ENCODE measurements around the gene USP33.
"Not testable (repeated sequence)": the region's sequence is repeated elsewhere in the genome, so short reads cannot be mapped to it uniquely, and the experiment has no call there.

The USP33 gene

DNA sequence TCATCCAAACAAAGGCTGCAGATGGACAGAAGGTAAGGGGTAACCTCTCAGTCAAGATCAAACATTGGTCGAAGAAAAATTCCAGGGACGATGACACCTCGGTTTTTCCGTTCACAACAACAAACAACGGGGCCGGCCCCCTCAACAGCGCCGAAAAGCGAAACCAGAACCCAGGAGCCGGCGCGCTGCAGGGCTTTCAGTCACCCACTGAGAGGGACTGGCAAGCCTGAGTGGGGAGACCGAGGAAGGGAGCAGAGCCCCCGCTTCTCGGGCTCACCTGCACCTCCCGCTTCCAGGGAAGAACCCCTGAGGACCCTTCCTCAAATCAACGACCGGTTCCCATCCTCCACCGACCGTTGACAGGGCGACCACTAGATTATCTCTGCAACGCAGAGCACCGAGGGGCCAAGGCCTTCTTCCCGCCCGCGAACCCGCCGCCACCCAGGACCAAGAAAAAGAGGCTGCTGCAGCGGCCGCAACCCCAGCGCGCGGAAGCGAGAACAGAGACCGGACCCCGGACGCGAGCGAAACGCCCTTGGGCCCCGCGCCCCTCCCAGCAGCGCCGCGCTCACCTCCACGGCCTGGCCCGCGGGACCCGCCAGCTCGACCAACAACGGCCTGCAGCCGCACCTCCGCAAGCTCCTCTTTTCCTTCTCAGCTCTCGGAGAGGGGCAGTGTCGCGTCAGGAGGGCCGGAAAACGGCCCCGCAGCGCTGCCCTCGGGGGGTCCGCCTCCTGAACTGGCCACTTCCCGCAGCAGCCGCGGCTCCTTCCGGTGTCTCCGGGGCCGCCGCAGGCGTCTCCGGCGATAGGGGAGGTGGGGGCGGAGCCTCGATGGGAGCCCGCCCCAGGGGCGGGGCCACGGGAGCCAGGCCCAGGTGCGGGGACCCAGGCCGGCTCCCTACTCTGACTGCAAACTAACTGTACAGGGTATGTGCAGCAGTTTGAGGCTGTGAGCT lies at the start of gene USP33:
Gene USP33 (minus strand): TSS at position 782 of the 958 bp plus-strand sequence. CDS start 18,155 bp downstream, outside the sequence.
- peak; percentile 76 for DNase-seq (ENCODE audit: low read depth)

DNA sequence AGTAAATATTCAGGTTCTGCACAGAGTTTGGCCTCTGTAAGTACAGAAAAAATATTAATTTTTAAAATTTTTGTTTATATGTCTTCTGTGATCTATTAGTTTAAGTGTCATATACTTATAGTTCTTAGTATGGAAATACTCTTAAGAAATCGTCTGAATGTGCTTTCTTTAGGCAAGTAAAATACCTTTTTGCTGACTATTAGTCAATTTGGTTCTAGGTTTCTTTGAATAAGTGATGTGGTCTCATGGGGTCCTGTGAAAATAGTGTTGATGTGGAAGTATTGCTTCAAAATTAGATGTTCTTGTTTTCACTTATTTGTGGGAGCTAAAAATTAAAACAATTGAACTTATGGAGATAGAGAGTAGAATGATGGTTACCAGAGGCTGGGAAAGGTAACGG lies 43.7 kb upstream of the USP33 start:
- no peak for DNase-seq (ENCODE audit: low read depth)

DNA sequence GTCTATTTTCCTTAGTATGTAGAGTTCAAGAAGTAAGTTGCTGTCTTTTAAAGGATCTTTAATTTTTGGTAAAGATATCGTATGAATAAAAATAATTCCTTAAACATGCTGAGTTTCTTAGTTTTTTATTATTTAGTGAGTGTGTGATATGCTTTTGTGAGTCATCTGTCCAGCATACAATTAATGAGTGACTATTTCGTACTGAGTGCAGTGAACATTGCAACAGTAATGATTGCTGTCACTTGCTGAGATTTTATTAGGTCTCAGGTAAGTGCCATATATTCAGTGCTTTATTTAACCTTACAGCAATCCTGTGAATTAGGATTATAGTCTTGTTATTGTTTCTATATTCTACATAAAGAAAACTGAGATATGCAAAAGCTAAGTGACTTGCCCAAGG lies 42.4 kb upstream of the USP33 start:
- DNase-seq (ENCODE audit: low read depth): no peak

DNA sequence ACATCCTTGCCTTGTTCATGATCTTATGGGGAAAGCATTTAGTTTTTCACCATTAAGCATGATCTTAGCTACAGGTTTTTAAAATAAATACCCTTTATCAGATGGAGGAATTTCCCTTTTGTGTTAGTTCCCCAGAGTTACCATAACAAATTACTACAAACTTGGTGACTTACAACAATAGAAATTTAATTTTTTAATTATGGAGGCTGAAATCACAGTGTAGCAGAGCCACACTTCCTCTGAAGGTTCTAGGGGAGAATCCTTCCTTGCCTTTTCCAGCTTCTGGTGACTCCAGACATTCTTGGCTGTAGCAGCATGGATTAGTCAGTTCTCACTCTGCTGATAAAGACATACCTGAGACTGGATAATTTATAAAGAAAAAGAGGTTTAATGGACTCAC lies 38.3 kb upstream of the USP33 start:
- DNase-seq (ENCODE audit: low read depth): no peak

DNA sequence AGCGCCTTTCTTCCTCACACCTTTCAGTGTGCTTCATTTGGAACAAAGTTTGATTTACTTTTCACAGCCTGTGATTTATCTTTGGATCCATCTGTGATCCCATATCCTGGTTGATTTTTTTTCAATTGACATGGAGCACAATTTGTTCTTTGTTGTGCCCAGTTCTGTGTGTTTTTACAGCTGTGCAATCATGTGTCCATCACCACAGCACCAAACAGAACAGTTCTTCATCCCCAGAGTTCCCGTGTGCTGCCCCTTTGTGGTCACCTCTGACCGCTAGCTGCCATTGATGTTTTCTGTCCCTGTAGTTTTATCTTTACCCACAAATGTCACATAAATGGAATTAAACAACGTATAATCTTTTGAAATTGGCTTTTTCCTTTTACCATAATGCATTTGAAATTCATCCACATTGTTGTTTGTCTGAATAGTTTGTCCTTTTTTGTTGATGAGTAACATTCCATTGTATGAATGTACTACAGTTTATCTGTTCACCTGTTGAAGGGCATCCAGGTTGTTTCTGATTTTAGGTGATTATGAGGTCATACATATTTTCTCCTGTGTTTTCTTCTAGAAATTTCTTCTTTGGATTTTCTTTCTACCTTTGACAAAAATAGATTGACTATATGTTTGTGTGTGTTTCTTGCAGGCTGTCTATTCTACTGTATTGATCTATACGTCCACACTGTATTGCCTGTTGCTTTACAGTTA lies 37.2 kb upstream of the USP33 start:
- DNase-seq (ENCODE audit: low read depth): no peak

DNA sequence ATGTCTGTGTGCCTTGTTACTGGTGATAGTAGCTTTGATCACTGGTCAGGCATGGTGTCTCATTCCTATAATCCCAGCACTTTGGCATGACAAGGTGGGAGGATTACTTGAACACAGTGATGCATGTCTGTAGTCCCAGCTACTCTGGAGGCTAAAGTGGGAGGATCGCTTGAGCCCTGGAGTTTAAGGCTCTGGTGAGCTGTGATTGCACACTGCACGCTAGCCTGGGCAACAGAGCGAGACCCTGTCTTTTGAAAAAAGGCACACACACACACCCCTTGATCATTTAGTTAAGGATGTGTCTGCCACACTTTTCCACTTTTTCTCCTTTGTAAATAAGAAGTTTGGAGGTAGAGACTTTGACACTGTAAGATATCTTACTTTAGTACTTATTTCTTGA lies 34.9 kb upstream of the USP33 start:
- DNase-seq (ENCODE audit: low read depth): no peak

DNA sequence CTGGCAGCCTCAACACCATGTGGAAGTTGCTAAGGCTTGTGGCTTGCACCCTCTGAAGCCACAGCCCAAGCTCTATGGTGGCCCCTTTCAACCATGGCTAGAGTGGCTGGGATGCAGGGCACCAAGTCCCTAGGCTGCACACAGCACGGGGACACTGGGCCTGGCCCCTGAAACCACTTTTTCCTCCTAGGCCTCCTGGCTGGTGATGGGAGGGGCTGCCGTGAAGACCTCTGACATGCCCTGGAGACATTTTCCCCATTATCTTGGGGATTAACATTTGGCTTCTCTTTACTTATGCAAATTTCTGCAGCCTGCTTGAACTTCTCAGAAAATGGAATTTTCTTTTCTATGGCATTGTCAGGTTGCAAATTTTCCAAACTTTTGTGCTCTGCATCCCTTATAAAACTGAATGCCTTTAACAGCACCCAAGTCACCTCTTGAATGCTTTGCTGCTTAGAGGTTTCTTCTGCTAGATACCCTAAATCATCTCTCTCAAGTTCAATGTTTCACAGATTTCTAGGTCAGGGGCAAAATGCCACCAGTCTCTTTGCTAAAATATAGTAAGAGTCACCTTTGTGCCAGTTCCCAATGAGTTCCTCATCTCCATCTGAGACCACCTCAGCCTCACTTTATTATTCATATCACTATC lies 26.6 kb upstream of the USP33 start:
- not testable (repeated sequence) for DNase-seq (ENCODE audit: low read depth)

DNA sequence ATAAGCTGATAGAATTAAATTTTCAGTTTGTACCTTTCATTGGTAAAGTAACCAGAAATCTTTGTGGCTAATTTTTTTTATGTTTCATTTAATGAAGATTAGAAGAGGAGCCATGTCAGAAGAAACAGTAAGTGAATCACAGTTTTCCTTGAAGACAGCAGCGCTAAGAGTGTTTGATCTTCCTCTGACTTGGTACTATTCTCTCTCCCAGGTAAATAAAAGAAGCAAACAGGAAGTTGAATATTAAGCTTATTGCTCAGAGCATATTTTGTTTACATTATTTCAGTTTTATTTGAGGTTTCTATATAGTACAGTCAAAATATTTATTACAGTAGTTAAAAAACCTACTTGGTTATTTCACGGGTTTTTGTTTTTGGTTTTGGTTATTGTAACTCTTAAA lies 23.5 kb upstream of the USP33 start:
- DNase-seq (ENCODE audit: low read depth): no peak

DNA sequence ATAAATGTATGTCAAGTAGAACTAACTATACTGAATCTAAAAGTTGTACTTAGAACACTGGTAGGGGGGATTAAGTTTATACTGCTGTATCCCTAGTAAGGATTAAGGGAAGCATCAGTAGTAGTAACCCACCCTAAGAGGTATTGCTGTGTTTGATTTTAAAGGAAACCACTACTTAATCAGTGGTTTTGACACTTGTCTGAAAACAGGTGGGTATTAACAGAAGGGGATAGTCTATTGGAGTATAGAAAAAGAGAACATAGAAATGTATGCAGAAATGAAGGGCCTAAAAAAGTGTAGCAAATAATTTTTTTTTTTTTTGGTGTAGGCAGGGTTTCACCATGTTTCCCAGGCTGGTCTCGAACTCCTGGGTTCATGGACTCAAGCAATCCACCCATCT lies 22.0 kb upstream of the USP33 start:
- no peak for DNase-seq (ENCODE audit: low read depth)

DNA sequence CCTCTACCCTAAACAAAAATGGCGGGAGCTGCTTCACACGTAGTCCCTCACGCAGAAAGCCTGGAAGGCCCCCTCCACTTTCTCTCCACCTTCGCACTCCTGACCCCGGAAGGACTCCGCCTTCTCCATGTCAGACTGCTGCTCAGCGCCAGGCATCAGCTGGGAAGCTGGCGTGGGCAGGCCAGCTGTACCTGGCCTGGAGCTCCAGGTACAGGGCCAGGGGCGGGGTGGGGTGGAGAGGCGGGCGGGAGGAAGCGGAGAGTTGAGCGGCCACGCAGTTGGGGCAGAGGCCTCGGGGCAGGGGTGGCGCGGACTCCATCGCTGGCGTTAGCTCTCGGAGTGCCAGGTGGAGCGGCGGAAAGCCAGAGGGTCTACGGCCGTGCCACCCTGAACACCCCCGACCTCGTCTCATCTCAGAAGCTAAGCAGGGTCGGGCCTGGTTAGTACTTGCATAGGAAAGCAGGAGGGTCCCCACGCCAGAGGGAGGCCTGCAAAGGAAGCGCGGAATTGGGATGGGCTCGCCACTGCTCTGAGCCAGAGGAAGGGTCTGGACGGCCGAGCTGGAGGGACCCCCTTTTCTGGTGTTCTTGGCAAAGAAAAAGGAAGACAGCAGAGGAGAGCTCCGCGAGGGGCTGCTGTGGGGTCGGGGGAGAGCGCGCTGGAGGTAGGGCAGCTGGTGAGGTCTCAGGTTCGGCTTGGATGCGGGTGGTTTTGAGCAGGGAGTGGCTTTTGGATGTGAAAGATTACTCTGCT lies 20.1 kb upstream of the USP33 start, which contains the start of gene MIGA1:
Gene MIGA1 (plus strand): TSS at position 121 of the 753 bp plus-strand sequence. CDS start 3,604 bp downstream, outside the sequence.
- peak; percentile 80 for DNase-seq (ENCODE audit: low read depth)

DNA sequence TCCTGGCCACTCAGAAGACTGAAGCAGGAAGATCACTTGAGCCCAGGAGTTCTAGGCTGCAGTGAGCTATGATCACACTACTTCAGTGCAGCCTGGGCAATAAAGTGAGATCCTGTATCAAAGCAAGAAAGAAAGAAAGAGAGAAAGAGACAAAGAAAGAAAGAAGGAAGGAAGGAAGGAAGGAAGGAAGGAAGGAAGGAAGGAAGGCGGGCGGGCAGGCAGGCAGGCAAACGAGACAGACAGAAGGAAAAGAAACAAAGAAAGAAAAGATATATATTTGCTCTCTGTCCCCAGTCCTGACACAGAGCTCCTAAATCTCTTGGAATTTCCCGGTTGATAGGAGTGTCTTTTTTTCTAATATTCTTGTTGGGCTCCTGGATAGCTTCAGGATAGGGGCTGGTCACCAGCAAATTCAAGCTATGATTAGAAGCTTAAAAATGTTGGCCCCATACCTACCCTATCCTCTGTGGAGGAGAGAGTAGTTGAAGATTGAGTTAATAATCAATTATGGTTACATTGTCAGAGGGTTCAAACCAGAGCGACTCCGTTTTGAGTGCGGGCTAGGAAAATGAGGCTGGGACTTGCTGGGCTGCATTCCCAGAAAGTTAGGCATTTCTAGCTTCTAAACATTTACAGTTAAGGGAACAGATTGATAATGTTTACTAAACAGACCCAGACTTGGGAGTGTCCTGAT lies 16.5 kb upstream of the USP33 start:
- no peak for DNase-seq (ENCODE audit: low read depth)

DNA sequence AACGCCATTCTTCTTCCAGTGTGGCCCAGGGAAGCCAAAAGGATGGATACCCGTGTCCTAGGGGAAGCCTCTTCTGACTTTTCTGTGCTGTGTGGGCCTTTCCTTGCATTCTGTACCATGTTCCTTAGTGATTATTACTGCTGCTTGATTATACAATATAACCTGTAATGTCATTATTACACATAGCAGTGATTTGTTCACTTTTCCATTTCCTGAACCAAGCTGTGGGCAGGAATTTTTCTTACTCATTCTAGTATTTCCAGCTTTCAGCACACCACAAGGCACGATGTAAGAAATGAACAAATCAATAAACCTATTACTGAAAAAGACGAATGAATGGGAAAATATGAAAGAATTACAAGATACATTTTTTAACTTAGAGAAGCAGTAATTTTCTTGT lies 8.4 kb upstream of the USP33 start:
- DNase-seq (ENCODE audit: low read depth): no peak

DNA sequence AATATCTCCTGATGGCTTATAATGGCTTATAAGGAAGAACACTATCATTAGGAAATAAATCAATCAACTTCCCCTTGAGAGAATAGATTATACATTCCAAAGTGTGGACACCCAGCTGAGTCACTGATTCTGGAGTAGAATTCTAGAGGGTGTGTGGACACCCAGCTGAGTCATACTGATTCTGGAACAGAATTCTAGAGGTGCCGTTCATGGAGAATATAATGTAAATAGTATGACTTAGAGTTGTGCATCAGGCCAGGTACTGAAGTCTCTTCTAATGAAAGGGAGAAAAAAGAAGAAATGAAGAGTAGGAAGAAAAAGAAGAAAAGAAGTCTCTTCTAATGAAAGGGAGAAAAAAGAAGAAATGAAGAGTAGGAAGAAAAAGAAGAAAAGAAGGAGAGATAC lies 2.4 kb upstream of the USP33 start:
- no peak for DNase-seq (ENCODE audit: low read depth)

DNA sequence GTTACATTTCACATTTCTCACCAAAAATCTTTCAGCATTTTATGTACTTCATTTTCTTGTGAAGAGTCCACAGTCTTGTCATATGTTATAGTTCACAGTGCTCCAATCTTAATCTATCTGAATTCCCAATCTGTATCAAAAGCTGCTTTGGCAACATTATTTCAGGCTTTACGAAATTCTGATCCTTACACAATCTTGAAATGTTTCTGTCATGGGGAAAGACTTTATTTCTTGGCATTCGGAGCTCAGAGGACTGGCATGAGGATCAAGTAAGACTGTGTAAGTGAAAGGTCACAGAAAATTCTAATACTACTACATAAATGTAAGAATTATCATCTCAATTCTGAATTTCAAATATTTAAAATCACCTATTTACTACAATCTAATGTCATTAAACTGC lies 2.0 kb downstream of the USP33 start:
- DNase-seq (ENCODE audit: low read depth): no peak

DNA sequence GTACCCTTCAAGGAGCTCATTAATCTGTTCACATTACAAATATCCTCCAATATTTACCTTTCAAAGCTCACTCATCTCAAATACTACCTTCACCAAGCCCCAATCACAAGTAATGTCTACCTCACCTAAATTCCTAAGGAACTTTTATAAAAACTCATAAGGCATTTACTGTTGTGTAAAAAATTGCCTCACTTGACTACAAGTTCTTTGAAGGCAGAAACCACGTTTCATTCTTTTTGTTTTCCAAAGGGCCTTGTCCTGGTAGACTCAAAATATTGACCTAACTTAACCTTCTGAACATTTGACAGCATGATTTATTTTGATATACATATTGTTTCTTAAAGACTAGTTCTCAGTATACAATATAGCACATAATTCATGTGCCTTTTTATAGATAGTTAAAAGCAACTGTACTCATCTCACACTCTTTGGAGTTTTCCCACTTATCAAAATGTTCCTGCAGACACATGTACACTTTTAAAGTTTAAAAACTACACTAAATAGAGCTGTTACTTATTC lies 2.5 kb downstream of the USP33 start:
- DNase-seq (ENCODE audit: low read depth): no peak

DNA sequence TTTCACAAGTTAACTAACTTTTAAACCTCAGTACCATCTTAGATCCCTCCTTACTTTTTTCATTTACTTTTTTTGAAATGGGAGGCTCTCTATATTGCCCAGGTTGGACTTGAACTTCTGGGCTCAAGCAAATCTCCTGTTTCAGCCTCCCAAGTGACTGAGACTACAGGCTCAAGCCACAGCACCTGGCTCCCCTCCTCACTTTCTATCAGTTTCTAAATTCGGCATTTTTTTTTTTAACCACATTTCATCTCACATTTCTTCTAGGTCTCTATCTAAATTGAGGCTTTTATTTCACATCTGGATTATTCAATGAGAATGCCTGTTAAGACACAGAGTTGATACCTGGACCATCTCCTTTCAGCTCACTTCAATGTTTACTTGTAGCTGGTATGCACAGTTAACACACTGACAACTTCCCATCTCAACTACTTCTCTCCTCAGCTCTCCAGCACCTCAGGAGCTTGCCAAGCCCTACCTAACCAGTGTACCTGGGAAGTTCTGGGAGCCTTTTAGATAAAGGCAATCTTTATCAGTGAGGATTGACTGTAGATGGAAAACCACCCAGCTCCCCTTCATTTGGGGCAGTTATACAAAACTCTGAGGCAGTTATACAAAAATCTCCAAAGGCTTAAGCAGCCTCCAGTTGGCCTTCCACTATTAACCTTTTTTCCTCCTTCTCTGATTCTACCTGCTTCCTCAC lies 3.4 kb downstream of the USP33 start:
- DNase-seq (ENCODE audit: low read depth): no peak

DNA sequence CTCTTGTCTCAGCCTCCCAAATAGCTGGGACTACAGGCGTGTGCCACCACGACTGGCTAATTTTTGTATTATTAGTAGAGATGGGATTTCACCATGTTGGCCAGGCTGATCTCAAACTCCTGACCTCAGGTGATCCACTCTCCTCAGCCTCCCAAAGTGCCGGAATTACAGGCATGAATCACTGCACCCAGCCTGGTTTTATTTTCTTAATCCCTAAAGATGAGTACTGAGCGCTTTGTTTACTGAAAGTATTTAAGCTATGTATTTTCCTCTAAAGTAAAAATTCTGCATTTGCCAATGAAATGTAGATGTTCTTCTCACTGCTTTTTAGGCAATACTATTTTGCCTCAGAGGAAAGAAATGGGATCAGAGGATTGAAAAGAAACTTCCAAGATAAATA lies 10.2 kb downstream of the USP33 start:
- DNase-seq (ENCODE audit: low read depth): not testable (repeated sequence)

DNA sequence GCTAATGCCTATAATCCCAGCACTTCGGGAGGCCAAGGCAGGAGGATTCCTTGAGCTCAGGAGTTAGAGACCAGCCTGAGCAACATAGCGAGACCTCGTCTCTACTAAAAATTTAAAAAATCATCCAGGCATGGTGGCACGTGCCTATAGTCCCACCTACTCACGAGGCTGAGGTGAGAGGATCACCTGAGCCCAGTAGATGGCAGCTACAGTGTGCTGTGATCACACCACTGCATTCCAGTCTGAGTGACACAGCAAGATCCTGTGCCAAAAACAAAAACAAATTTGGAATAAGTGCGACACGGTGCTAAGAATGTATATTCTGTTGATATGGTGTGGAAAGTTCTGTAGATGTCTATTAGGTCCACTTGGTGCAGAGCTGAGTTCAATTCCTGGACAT lies 15.1 kb downstream of the USP33 start:
- DNase-seq (ENCODE audit: low read depth): no peak

DNA sequence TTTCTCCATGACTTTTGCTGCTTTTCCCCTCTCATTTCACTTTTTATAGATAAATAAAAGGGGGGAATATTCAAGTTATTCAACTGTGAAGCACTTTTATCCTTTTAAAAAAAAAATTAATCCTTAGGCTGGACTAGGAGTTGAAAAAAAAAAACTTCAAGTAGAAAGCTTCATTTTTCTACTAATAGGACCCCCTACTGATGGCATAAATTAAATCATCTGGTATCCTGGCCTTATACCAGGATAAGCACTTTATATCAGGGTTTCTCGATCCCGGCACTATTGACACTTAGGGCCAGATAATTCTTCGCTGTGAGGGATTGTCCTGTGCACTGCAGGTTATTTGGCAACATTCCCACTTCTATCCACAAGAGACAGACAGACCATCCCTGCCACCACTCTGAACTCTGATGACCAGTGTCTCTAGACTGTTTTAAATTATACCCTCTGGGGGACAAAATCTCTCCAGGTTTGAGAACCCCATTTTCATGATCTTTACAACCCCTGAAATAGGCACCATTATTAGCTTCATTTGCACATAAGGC lies 17.6 kb downstream of the USP33 start:
- no peak for DNase-seq (ENCODE audit: low read depth)

DNA sequence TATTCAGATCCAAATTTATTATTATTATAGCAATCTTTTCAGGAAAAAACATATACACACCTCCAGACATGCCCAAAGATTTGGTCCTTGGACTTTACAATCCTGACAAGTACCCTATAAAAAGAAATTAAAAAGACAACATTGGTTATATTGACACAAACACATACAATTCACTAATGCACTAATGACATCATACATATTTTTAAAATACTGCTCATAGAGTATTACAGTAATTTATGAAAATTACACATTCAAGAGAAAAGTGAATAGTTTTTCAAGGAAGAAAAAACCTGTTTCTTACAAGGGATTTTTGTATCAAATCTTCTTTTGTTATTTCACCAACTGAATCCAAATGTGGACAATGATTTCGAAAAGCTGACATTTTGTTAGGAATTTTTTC lies 18.3 kb downstream of the USP33 start:
- DNase-seq (ENCODE audit: low read depth): no peak
